D341Med (cell line): ENCODE measurements around the gene ZDHHC18.
"Not testable (repeated sequence)": the region's sequence is repeated elsewhere in the genome, so short reads cannot be mapped to it uniquely, and the experiment has no call there.

Experiments
- DNase-seq: peaks from one replicate; pipeline ENCODE4 v3.0.0; 2012; ENCODE audit warnings: low spot score

The ZDHHC18 gene

DNA sequence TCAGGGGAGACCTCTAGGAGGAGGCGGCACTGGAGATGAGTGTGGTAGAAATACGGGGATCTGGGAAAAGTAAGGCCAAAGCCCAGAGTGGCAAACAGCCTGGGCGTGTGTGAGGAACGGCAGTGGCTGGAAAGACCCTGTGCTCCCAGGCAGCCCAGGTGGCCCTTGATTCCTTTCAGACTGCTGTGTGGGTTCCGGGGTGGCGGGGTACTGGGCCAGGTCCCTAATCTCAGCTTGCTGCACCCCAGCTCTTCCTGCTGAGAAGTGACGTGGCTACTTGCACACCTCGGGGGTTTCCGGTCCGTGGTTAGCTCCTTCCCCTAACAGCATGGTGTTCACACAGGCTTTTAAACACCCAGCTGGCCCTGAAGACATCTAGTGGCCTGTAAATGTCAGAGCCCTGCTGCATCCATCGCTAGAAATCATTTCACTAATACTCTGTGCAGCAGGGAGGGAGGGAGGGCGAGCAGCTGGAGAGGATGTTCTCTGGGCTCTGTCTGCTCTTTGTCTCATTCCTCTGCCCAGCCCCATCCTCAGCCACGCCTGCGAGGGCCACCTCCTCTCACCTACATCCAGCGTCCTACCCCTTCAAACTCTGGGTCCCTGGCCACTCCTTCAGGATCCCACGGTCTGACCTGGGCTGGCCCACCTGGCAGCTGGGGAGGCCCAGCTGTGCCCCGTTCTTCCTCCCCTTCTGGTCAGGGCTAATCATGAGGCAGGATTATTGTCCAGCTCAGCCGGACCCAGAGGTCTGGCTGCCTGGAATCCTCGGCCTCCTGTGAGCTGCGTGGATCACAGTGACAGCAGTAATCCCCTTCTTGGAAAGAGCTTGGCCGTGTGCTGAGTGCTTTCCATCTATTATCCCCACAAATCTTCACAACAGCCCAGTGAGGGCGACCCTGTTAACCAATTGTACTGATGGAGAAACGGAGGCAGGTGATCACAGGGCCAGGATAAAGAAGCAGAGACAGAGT, 7.2 kb downstream of the ZDHHC18 start:
- peak; percentile 64 for DNase-seq

GRCh38 chr1:26837665-26838064, 11.2 kb downstream of the ZDHHC18 start:
- not testable (repeated sequence) for DNase-seq

DNA sequence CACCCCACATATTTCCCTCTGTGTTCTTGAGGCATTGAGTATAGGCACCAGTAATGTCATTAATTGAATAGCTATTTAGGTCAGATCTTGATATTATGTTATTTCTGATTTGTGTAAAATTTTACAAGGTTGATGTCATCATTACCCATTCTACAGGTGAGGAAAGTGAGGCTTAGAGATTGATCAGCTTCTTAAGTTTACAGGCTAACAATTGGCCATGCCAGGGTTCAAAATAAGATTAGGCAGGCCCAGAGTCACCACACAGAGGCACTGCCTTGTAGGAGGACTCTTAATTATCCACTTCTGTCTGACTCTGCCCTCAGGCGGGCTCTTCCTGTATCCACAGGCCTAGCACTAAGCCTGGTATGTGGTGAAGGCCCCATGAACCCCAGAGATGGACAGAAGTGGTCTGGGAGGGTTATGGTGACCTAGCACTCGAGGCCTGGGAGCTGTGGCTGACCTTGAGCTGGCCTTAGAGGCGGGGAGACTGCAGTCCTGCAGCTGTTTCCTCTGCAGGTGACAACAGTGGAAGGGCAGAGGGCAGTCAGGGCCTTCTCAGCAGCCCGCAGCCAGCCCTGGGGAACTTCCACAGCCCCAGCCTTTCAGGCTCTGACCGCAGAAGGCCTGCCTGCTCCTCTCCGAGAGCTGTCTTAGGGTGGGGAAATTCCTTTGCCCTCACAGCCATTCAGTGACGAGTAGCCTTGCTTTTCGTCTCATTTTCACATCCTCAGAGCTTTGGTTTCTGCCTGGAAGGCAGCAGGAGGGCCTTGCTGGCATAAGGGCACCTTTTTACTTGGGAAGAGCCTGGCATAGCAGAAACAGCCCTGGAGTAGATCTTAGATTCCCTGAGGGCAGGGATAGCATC, 12.2 kb downstream of the ZDHHC18 start:
- DNase-seq, result no peak

DNA sequence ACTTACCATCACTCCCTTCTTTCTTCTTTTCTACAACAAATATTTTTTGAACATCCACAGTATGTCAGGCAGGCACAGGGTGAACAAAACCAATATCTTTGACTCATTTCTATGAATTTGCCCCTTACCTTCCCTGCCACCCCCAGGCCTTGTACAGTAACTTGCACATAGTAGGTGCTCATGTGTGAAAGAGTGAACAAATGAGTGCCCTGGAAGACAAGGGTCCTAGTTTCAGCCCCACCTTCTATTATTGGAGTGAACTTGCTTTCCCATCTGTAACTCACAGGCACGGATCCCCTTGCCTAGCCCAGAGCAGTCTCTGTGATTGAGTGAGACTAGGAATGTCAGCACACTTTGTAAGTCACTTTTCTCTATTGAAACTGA, 12.8 kb downstream of the ZDHHC18 start:
- DNase-seq, result no peak

DNA sequence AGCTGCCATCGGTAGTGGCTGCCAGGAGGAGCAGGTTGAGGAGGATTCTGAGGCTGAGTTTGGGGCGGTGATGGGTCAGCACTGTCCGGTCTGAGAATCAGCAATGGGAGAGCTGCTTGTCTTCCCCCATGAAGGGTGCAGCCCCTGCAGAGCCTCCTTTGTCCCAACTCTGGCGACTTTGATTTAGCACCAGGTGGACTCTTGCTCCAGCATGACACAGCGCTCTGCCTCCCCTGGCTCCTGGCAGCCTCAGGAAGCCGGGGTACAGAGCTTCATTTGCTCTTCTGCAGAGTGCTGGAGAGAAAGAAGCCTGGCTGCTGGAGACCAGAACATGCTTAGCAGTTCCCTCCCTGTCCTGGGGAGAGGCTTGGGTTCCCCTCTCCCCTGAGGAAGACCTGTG, 13.3 kb downstream of the ZDHHC18 start:
- DNase-seq, result peak; percentile 6

DNA sequence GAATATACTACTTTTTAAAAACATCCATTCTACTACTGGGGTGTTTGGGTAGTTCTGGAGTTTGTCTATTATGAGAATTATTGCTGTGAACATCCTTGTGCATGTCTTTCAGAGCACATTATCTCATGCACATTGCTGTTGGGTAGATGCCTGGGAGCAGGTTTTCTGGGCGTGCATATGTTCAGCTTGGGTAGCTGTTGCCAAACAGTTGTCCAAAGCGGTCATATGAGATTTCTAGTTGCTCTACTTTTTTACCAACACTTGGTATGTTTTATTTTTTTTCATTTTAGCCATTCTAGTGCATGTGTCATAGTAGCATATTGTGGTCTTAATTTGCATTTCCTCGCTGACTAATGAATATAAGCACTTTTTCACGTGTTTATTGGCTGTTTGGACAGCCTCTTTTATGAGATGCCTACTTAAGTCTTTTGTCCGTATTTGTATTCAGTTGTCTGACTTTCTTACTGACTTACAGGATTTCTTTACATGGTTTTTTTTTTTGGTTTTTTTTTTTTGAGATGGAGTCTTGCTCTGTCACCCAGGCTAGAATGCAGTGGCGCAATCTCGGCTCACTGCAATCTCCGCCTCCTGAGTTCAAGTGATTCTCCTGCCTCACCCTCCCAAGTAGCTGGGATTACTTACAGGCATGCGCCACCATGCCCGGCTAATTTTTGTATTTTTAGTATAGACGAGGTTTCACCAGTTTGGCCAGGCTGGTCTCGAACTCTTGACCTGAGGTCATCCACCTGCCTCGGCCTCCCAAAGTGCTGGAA, 18.1 kb downstream of the ZDHHC18 start:
- DNase-seq, result no peak

DNA sequence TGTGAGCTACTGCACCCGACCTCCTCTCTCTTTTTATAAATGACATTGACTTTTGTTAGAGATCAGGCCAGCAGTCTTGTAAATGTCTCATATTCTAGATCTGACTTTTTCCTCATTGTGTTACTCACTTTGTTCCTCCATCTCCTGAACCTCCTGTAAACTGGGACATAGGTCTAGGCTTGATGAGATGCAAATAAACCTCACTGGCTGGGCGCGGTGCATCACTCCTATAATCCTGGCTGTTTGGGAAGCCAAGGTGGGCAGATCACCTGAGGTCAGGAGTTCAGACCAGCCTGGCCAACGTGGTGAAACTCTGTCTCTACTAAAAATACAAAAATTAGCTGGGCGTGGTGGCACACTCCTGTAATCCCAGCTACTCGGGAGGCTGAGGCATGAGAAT, 21.3 kb downstream of the ZDHHC18 start:
- DNase-seq, result not testable (repeated sequence)

- no peak for DNase-seq
Observed at GRCh38 chr1:26848499-26848898, 22.0 kb downstream of the ZDHHC18 start.

DNA sequence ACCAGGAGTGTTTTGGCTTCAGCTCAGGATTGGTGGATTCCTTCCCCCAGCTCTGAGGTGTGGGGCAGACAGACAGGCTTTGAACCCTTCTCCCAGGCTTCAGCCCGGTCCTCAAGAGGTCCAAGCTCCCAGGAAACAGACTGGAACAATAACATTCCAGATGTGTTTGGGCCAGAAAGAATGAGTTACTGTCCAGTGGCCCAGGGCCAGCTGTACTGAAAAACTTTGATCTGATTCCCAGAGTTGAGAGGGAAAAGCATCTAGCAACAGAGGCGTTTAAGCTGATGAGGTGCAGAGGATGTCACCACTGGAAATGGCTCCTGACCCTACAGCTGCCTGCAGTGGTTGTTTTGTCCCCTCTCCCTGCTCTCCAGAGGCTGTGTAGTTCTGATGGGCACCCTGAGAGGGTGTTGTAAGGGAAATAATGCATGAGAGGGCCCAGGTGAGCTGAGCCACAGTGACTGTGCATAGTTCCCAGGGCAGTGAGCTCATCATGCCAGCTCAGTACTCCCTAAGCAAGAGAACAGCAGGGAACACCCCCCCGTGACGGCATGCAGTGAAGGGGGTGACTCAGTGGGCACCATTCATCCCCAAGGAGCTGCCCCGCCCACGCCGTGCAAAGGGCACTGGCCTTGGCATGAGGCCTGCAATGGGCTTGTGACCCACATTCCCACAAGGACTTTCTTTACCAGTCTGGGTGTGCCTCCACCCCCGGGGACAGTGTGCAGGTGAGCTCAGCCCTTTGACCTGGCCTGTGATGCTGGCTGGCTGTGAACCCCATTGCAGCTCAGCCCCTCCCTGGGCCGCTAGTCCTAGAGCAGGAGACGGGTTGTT, 22.7 kb downstream of the ZDHHC18 start:
- DNase-seq, result no peak

DNA sequence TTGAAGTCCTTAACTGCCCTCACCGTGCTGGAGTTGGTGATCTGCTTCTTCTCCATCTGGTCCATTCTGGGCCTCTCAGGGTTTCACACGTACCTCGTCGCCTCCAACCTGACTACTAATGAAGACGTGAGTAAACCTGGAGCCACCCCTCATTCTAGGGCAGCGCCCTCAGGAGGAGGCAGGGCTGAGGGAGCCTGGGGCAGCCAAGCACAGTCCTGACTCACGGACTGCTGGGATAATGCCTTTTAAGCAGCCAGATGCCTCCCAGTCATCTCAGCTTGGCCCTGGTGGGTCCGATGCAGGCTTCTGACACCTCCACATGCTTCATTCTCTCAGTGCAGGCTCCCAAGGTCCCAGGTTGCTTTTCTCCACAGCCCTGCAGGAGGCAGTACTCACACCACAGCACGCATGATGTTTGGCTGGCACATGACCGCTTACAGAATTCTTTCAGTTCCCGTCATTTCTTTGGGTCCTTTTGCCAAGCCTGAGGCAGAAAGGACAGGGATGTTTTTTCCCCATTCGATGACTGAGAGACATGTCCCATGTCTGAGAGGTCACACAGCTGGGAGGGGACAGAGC, 24.7 kb downstream of the ZDHHC18 start:
- DNase-seq, result no peak

GRCh38 chr1:26852701-26853100, 26.2 kb downstream of the ZDHHC18 start:
- DNase-seq, result peak; percentile 24

- peak; percentile 86 for DNase-seq
Observed at GRCh38 chr1:26853156-26853555, 26.7 kb downstream of the ZDHHC18 start.

GRCh38 chr1:26853600-26853999, 27.1 kb downstream of the ZDHHC18 start:
- no peak for DNase-seq

DNA sequence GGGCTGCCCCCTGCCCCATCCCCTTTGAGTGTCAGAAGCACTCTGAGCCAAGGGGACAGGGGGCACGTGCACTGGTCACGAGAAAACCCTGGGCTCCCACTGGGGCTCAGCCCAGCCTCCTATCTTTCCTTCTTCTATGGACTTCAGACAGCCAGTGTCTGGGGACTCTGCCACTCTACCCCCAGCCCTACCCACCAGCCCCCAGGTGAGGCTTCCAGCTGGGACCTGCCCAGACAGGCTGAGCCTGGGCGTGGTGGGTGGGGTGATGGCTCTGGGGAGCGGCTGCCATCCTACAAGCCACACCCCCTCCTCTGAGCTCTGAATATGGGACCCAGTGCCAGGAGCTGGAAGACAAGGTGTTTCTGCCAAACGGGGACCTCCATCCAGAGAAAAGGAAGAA, 28.4 kb downstream of the ZDHHC18 start:
- peak; percentile 18 for DNase-seq

DNA sequence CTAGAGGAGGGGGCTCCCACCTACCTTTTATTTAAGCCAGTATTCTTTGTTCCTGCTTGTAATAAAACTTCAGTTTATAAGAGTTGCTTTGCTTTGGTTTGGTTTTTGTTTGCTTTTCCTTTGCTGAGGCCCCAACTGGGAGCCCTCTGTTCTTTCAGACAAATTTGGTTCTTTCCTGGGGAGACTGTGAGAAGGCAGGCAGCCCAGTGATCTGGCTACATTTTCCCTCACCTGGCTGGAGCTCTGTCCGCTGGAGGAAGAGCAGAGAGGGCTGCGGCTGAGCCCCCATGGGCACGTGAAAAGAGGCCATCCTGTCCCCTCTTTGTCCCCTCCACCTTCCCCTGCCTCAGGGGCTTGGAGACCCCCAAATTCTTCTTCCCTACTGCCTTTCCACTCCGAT, 29.1 kb downstream of the ZDHHC18 start:
- no peak for DNase-seq

GRCh38 chr1:26856181-26856580, 29.7 kb downstream of the ZDHHC18 start:
- peak; percentile 10 for DNase-seq

GRCh38 chr1:26856604-26857469, 30.3 kb downstream of the ZDHHC18 start:
- peak; percentile 10 for DNase-seq

- peak; percentile 5 for DNase-seq
Observed at GRCh38 chr1:26857473-26858060, 31.1 kb downstream of the ZDHHC18 start.

GRCh38 chr1:26858160-26858559, 31.7 kb downstream of the ZDHHC18 start:
- DNase-seq, result no peak
